HS-27A (cell line): Measurements from ENCODE around the gene NRXN2.

Experiments used
- DNase-seq: peaks from one replicate; pipeline ENCODE4 v3.0.0-alpha.2; 2012; ENCODE audit warnings: low read depth, missing footprints

NRXN2 gene

DNA sequence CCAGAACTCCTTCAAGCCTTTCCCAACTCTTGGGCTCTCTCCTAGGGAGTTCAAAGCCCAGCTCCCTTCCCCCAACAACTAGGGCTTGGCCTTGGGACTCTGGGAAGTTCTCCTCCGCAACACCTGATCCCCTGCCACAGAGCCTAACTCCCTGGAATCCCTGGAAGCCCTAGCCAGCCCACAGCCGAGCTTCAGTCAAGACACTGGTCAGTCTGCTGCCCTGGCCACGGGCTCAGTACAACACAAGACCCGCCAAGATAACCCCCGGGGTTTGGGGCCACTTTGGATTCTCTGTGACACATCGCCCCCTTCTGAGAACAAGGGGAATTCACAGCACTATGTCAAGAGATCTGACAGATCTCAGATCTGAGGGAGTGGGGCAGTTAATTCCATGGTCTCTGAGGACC lies 73.7 kb downstream of the NRXN2 start:
- no peak for DNase-seq

DNA sequence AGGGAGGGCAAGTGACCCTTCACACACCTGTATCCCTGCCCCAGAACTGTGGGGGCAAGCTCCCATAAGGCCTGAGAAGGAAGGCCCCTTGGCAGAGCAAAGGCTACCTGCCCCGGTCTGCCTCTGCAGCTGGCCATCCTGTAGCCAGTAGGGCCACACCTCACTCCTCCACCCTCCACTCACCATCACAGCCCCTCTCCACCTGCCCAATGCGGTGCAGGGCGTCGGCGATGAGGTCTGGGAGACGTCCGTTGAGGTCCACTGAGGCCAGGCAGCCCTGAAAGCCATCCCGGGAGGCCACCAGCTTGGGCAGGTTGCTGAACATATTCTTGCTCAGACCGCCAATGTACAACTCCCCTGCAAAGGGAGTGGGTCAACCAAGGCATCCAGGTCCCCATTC lies 74.4 kb downstream of the NRXN2 start:
- DNase-seq: no peak

DNA sequence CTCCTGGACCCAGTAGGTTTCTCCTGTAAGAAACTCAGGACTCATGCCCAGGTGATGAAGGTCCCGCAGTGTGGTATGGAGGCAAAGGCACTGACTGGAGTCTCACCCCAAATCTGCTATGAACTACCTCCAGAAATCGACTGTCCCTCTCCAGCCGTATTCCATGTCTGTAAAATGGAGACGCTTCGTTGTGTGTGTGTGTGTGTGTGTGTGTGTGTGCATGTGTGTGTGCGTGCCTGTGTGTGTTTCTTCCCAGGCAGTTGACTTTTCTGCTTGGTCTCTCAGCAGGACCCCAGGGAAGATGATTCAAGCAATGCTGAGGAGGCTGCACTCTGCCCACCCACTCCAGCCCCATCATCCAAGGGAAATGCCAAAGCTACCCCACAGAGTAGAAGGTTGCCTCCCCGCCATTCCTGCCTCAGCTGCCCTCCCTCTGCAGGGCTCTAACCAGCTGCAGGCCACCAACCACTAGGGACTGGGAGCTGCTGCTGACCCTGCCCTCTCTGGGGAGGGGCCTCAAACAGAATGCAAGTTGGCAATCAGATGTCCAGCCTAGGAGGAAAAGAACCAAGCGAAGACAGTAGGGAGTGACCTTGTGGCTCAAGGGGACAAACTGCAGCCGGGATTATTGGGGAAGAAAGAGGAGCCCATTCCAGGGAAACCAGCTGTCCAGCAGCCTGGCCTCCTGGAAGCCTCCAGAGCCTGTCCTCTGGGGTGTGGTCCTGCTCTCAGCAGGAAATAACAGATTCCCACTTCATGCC lies 75.8 kb downstream of the NRXN2 start:
- no peak for DNase-seq

DNA sequence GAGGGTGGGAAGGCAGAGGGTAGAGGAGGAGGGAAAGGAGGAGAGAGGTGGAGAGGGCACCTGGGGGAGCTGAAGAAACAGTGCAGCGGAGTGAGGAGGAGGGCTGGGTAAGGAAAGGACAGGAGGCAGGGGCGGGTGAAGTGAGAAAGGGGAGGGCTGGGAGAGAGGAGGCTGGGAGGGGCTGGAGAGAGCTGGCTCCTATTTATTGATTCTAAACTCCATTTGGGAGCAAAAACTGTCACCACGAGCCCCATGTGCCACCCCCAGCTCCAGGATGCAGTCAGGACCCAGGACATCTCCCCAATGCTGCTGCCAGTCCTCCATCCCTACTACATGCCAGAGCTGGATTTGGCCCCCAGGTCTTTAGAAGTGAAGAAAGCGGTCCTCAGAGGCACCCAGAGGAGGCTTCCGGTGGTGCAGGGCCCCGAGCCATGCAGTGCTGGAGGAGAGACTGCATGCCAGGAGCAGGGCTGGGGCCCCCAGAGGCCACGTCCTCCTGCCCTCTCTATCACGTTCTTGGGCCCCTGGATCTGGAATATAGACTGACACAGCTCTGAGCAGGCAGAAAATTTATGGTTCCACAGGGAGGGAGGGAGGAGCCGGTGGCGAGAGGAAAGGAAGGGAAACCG lies 78.2 kb downstream of the NRXN2 start:
- no peak for DNase-seq

DNA sequence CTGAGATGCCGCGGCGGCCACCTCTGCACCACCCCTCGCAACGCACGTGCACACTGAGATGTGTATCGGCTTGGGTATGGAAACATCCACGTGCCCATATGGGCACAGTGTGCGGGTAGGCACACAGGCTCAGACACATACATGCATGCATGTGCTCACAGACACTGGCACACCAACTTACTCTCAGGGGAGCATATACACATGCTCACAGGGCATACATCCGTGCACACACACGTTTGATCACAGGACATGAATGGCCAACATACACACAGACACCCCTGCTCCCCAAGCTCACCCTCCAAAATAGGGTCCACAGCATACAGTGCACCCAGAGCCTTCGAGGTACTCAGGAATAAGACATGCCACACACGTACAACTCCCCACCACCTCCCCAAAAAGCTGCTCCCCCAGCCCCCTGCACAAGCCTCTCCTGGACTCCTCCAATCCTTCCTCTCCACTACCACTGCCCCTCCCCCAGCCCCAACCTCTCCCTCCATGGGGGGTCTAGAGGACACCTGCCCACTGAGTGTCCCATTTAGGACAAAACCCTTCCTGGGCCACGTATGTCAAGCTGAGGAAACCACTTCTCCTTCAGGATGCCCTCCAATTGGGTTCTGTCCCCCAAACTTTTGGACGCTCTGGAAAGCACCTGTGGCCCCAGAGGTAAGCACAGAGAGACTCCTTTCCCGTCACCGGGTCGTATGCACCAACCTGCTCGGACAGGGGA lies 78.9 kb downstream of the NRXN2 start:
- DNase-seq: no peak

DNA sequence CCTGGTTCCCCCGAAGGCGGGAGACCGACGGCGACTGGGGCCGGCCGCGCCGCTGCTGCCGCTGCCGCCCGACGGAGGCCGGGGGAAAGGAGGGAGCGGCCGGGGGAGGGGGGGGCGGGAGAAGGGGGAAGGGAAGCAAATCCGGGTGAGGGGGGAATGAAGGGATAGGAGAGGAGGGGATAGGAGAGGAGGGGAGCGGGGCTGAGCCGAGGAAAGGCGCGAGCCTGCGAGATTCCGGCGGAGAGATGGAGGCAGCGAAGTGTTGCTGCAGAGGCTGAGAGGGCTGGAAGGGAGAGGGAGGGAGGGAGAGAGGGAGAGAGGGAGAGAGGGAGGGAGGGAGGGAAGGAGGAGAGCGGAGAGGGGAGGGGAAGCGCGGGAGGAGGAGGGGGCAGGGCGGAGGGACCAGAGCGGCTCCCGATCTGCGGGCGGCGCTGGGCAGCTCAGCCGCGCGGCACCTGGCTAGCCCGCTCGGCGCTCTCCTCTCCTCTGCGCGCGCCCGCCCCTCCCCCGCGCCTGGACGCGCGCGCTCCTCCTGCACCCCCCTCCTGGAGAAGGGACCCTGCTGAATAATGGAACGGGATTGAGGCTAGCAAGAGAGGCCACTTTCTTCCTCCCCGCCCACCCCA lies 79.6 kb downstream of the NRXN2 start:
- no peak for DNase-seq

DNA sequence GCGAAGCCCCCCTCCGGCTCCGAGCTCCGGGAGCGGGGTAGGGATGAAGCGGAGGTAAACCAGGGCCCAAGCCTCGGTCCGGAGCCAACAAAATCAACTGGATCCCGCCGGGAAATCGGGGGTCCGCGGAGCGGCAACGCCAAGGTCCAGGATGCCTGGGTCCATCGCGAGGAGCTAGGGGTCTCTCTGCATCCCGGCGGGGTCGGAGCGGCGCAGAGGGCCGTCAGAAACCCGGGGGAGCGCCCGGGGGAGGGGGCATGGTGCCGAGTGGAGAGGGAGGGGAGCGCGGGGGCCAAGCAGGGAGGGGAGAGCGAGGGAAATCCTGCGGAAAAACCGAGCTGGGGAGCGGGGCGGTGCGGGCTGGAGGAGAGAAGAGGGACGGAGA lies 80.1 kb downstream of the NRXN2 start:
- no peak for DNase-seq

DNA sequence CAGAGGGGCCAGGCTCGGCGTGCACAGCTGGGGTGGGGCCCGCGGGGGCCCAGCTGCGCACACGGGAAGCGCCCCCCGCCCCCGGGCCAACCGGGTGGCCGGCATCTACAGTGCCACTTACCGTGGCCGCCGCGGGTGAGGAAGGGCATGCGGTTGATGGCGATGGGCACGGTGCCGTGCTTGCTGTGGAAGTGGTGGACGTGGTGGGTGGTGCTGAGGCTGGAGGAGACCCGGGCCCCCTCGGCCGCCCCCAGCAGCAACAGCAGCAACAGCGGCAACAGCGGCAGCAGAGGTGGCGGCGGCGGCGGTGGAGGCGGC lies 80.6 kb downstream of the NRXN2 start:
- DNase-seq: no peak

DNA sequence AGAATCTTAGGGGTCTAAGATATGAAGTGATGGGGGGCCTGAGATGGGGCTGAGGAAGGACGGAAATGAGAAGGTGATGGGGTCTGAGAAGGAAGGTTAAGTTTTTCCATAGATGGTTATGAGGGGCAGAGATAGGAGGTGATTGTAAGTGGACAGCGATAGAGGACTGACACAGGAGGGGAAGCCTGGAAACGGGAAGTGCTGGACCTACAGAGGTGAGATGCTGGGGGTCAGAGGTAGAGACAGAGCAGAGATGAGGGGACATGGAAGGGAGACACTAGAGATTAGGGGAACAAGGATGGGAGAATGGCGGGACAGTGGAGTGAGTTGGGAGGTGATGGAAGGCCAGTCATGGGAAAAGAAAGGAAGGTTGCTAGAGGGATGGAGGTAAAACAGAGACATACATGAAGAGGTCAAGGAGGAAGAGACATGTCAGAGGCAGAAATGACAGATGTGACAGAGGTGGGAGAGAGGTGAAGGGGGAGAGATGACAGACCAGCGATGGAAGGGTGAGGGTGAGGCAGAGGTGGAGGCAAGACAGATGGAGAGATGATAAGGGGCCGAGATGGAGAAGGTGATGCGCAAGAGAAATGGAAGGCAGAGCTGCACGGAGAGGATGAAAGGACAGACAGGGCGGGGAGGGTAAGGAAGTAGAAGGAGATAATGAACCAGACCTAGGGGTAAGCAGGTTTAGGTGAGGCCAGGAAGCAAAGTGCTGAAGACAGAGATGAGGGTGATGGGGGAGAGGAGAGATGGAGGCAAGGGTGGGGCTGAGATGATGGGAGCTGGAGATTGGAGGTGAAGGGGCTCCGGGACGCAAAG lies 81.2 kb downstream of the NRXN2 start:
- DNase-seq: no peak

DNA sequence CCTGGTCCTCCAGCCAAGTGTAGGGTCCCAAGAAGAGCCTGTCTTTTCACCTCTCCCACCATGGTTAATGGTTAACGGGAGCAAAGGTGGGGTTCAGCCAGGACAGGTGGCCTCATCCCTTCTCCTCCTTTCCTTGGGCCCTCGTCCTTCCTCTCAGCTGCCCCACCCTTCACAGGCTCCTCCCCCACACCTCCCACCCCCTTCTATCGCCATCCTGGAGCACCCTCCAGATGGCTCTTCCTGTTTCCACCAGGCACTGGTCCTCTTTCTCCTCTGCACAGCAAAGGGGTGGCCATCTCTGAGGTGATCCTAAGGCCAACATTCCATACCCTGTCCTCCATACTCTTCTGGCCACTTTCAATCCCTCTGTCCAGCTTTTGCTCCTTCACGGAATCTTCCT lies 83.1 kb downstream of the NRXN2 start:
- DNase-seq: no peak

DNA sequence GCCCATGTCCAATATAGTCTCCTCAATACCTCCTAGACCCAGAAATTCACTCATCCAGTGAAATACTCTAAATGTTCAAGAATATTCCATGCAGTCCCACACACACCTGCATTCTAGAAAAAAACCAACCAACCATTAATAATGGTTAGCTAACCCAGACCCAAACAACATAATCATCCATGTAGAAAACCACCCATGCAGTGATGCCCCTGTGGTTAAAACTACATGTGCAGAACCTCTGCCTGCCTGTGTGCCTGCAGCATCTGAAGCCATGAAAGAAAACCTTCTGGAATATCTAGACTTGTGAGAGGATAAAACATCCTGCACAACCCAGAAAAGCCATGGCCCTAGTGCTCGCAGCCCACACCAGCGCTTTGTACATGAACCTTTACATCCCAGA lies 84.2 kb downstream of the NRXN2 start:
- DNase-seq: no peak

DNA sequence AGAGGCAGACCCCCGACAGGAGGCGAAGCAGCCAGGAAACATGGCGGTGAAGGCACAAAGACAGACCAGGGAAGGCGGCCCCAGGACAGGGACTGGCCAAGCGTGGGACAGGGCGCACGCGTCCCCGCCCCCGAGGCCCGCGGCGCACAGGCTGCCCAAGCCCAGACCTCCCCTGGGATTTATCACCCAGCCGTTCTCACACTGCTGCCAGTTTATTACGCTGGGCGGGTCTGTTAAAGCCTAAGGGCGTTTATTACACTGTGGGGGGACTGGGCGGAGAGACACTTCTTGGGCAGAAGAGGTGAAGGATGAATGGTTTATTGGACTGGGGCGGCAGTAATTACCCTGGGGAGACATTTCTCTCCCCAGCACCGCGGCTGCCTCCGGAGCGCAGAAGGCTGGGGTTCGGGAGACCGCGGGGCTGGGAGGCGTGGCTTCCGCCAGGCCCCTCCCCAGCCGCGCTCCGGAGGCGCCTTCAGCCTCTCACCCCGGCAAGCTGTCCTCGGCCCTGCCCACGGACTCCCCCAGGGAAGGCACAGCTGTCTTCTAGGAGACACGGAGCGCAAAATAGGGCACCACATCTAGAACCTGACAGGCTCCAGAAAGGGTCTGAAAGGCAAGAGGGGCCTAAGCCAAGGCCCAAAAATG lies 84.9 kb downstream of the NRXN2 start:
- no peak for DNase-seq

DNA sequence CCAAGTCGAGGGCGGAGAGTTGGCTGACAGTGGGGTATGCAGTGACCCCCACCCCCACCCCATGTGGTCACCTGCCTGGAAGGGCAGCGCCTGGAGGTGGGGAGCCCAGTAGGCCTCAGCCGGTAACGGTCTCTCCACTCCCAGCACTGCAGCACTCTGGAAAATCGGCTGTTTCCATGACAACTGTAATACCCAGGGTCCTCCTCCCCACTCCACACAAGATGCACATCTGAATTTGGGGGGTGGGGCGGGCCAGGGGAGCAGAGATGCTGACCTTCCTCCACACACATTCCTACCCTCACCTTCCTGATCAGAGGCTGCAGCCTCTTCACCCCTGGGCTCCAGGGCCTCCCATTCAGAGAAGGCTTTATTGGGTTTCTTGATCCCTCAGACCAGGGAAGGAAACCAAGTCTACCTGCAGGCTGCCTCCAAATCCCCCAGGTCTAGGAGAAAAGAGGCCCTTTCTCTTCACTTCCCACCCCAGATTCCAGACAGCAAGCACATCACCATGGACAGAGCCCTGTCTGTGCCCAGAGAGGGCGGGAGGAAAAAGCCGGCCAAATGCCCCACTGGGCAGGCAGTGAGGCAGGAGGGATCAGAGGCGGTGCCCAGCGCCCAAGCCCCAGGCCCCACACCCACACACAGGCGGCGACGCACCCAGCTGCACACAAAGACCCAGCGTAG lies 85.5 kb downstream of the NRXN2 start:
- no peak for DNase-seq

DNA sequence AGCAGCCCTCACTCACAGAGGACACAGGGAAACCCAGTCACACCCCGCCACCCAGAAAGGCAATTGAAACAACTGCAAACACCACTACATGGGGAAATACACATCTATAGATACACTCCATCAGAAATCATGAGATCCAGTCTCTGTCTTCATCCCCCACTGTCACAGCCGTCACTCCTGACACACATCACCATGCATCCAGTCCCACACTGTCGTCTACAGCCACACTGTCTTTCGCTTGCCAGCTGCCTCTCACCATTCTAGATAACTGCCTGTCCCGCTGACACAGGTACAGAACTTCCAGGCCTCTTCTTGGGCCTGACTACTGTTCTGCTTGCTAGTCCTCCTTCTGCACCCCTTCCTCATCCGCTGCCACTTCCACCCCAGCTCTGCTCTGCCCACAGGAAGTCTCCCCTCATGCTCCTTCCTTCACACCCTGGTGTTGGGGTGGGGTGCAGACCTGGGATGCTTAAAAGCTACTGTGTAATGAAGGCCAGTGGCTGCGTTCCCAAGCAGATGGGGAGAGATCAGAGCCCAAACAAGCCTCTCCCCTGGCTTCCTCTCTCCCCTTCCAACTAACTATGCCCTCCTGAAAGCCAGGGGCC lies 89.3 kb downstream of the NRXN2 start:
- no peak for DNase-seq

DNA sequence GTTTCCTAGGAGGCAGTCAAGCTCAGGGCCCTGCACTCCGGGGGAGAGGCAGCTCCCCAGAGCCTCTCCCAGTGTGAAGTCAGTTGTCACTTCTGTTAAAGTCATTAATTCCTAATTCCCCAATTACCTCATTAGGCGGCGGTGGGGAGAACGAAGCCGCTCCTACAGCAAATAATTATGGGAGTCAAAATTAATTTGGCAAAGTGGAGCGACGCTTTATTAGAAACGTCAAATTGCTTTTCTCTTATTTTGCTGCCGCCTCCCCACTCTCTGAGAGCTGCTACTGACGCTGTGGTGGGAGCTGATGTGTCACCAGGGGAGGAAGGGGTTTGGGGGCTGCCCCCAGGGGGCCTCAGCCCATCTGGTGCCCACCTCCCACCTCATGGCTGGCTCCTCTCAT lies 90.3 kb downstream of the NRXN2 start:
- DNase-seq: no peak

DNA sequence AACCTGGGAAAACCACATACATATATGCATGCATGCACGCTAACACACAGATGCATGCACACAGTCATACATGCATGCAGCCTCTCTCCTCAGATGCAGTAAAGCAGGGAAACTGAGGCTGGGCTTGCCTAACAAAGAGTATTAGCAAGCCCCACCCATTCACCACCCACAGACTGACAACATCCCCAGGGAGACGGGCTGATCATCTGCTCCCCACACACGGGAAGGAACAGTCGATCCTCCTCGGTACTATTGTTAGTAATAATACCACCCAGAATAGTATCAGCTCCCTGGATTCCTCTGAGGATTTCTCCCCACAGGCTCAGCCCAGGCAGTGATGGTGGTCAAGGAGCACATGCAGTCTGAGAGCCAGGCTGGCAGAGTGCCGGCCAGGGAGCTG lies 90.8 kb downstream of the NRXN2 start:
- DNase-seq: no peak

DNA sequence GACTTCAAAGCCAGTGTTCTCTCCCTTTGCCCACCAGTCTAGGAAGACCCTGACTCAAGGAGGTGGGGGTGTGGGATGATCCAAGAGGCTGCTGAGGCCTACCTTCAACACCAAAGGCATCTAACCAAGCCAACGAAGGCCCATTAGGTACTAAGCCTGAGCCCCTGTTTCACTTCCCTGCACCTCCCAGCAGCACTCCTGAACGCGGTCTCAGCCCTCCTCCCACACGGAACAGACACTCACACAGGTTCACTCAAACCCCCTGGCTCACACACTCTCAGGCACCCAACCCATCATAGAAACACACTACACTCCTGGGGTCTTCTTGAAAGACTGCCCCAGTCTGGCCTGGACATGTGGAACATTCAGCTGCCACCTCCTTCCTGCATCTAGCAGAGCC lies 91.3 kb downstream of the NRXN2 start:
- no peak for DNase-seq

DNA sequence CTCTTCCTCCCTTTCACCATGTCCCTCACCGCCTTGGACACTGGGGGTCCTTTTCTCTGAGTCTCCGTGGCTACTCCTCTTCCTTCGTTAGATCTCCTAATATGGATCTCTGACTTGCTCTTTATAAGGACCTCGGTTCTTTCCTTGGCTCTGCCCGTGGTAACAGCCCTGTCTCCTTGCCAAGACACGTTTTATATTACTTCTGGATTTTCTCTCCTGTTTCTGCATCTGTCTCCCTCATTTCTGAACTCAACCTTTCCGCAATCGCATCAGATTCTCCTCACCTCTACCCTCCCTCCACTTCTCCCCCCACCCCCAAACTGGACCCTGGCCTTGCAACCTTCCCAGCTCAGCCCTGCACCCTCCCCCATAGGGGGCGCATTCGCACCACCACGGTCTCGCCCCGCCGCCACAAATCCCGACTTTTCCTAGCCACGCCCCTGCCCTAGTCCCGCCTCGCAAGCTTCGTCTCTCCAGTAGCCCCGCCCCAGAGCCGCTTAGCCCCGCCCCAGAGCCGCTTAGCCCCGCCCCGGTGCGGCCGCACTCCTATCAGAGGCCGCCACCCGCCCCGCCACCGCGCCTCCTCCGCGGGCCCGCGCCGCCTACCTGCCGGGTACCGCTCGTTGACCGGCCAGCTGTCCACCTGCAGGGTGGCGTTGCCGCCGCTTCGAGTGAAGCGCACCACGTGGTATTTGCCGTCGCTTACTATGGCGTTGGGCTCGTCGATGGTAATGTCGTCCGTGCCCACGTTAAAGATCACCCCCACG lies 93.0 kb downstream of the NRXN2 start:
- DNase-seq: no peak

DNA sequence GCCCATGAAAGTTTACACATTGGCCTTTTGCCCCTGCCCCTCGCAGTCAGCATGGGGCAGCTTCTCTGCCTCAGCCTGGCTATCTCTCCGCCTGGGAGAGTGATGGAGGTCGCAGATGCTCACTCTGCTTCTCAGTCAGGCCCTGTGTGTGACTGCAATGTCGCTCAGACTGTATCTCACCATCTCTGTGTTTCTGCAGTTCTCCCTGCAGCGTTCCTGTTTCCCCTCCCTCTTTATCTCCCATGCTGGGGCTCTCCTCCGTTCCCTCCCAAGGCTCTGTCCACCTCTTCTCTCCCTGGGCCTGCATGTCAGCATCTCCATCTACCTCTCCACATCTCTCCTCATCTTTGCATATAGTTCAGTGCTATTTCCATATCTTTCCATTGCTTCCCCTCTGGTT lies 93.9 kb downstream of the NRXN2 start:
- DNase-seq: no peak

DNA sequence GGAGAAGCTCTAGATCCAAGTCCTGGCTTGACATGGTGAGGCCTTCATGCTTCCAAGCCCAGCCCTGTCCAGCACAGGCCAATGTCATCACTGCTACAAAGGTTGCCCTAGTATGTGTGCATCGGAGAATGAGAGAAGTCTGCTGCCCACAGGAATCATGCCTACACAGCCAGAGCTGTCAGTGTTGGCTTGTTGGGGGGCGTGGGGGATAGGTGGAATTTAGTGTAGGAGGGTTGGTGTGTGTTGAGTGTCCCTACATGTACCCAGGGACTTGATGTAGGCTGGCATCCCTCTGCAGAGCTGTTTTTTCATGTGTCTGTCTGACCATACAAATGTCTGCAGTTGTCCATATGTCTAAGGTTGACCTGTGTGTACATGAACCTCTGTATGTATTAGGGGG lies 94.4 kb downstream of the NRXN2 start:
- no peak for DNase-seq
